A549 treated with CpdA at 1 μM for 4 hours (cell line): ENCODE results near the gene SRRM5. TPM values are rescaled to one million over a fixed set of nuclear protein-coding genes. Genes with fewer than 3 reads are reported as not detected.

Experiments
- total RNA-seq: library from RNA; stranded (reverse); fragments of 200-300 nt; extraction: Qiagen RNA extraction; gene quantifications from 5 replicates; pipeline ENCODE4 v1.2.3, GENCODE V29; 2022; ENCODE audit warnings: low read depth

The SRRM5 gene, protein sequence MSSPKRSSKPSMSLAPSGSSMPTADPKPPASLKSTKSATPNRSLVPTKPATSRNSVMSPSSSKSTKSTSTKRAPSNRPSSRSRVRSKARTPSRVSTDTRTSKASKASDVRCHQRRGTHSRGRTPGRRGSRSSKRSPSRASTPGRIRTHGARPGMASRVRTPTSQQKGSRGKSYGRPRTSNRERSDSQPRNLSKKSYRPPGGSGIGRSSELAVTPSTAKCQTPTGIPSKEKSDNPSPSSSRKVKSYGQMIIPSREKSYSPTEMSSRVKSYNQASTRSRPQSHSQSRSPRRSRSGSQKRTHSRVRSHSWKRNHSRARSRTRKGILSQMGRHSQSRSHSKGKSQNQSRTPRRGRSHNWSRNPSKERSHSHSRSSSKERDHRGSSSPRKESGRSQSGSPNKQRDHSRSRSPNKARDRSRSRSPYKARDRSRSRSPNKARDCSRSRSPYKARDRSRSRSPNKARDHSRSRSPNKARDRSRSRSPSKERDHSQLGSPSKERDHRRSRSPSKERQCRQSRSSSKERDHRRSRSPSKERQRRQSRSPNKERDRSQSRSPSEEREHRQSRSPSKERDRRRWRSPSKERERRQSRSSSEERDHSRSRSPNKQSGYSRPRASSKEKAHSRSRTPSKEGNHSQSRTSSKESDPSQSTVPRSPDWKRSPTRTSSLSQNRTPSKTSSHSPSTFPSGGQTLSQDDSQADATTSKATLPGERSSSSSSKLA
- 0.79 to 1.1 TPM (median 1.1 TPM) in 5 replicates for total RNA-seq

GRCh38 chr19:43611788-43612187, at the start of gene SRRM5:
SRRM5 (plus strand) TSS chr19:43612088; CDS start chr19:43612122, 34 bp downstream.

GRCh38 chr19:43575156-43575950, 36.5 kb upstream of the SRRM5 start, which contains the start of the genes PINLYP and XRCC1:
PINLYP (plus strand) TSS chr19:43575801; CDS start chr19:43577192, 1,391 bp downstream.
XRCC1 (minus strand) TSS chr19:43575527; CDS start chr19:43575458, 69 bp downstream.

DNA sequence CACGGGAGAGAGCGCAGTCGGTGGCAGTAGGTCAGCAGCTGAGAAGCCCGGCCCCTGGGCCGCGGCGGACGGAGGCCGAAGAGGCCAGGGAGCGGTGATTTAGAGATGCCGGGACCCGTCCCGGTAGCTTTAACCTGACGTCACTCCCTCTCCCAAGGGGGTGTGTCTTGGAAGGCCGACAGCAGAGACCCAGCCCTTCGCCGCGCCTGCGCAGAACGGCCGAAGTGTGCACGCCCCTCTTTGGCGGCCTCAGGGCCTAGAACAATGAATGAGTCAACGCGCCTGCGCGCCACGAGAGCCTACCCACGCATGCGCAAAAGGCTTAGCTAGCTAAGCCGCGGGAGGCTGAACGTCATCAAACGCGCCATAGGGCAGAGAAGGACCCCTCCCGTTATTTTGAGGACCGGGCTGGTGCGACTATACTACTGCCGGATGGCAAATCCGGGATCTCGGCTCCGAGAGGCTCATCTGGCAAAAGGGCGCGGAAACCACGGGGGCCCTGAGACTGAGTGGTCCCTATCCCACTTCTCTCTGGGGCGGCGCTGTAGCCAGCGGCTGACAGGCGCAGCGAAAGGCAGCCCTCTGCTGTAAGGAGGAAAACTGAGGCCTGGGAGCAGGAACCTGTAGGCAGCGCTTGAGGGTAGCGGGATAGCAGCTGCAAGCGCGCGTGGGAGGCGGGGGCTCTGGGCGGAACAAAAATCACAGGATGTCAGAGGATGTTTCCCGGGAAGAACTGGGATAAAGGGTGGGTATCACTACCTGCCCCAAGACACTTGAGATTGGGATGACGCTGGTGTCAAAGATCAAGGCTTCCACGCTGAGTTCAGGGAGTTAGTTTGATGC, 15.7 kb upstream of the SRRM5 start, which contains the start of the genes IRGQ and ZNF576:
Gene IRGQ, minus strand, starts transcription at position 136 of the 843 bp plus-strand sequence. CDS start 796 bp downstream, outside the sequence.
Gene ZNF576, plus strand, starts transcription at position 597 of the 843 bp plus-strand sequence. CDS start 514 bp downstream, outside the sequence.

DNA sequence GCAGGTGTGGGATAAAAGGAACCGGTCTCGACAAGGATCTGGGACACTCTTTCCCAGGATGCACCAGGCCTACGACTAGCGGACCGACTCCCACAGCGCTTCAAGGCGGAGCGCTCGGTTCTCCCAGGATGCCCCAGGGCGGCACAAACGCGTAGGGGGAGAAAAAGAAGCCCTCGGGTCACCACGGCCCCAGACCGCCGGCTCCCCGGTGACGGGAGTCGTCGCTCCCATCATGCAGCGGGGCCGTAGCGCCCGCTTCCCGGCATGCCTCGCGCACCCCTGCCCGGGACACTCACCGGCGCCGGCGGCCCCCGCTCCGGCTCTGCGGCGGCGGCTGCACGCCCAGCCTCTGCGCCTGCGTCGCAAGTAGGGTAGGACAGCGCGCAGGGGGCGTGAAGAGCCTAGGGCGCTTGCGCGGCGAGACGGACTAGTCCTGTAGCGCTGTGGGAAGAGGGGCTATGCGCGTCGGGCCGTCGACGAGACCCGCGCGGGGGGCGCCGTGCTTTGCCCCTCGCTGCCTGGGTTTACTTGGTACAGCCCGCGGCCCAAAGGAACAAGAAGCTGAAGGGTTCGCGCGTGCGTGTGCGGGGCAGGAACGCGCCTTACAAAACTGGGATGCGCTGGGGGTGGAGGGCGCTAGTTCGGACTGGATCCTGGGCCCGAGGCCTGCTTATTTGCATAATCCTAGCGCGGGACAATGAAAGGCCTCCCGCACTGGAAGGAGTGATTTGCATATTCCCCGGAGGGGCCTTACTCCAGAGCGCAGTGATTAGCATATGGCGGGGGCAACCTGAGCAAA, 7.6 kb downstream of the SRRM5 start, which contains the start of gene ZNF428:
Gene ZNF428, minus strand, starts transcription at position 368 of the 799 bp plus-strand sequence. CDS start 5,325 bp downstream, outside the sequence.

GRCh38 chr19:43639519-43640423, 27.9 kb downstream of the SRRM5 start, which contains the start of gene CADM4:
CADM4 (minus strand) TSS chr19:43639850; CDS start chr19:43639790, 60 bp downstream.

Other genes starting within 250 kb of the SRRM5 start
- gene TEX101, start 197.2 kb upstream of the SRRM5 start, total RNA-seq: not detected in 5 replicates
- gene LYPD3, start 146.5 kb upstream of the SRRM5 start, total RNA-seq: 0.47 to 0.79 TPM (median 0.70 TPM) in 5 replicates
- gene PHLDB3, start 107.3 kb upstream of the SRRM5 start, total RNA-seq: 10.0 to 12.2 TPM (median 11.6 TPM) in 5 replicates
- gene ETHE1, start 84.9 kb upstream of the SRRM5 start, total RNA-seq: 44.2 to 57.6 TPM (median 55.4 TPM) in 5 replicates
- 1.4 to 2.7 TPM (median 1.9 TPM) in 5 replicates for gene ZNF575, start 78.9 kb upstream of the SRRM5 start, total RNA-seq
- gene XRCC1, start 36.6 kb upstream of the SRRM5 start, total RNA-seq: 29.6 to 33.2 TPM (median 31.3 TPM) in 5 replicates
- gene PINLYP, start 36.3 kb upstream of the SRRM5 start, total RNA-seq: 0.15 to 0.50 TPM (median 0.27 TPM) in 4 of 5 replicates, not detected in the other
- 5.1 to 9.9 TPM (median 6.5 TPM) in 5 replicates for gene IRGQ, start 16.0 kb upstream of the SRRM5 start, total RNA-seq
- gene ZNF576, start 15.5 kb upstream of the SRRM5 start, total RNA-seq: 14.5 to 22.5 TPM (median 20.5 TPM) in 5 replicates
- gene ZNF428, start 7.5 kb downstream of the SRRM5 start, total RNA-seq: 43.4 to 64.5 TPM (median 60.4 TPM) in 5 replicates
- 6.5 to 12.9 TPM (median 10.0 TPM) in 5 replicates for gene CADM4, start 27.8 kb downstream of the SRRM5 start, total RNA-seq
- gene PLAUR, start 58.1 kb downstream of the SRRM5 start, total RNA-seq: 120 to 136 TPM (median 123 TPM) in 5 replicates
- not detected in 5 replicates for gene IRGC, start 104.0 kb downstream of the SRRM5 start, total RNA-seq
- 53.6 to 81.6 TPM (median 70.2 TPM) in 5 replicates for gene SMG9, start 142.9 kb downstream of the SRRM5 start, total RNA-seq
- 47.6 to 69.1 TPM (median 56.3 TPM) in 5 replicates for gene KCNN4, start 168.9 kb downstream of the SRRM5 start, total RNA-seq
- 0.21 to 0.44 TPM (median 0.34 TPM) in 3 of 5 replicates, not detected in the others for gene LYPD5, start 190.4 kb downstream of the SRRM5 start, total RNA-seq
- gene ZNF283, start 215.2 kb downstream of the SRRM5 start, total RNA-seq: 3.5 to 5.4 TPM (median 4.1 TPM) in 5 replicates